Activated CD8-positive, alpha-beta memory T cell treated with anti-CD3 and anti-CD28 coated beads for 1 hour (primary cell): ENCODE measurements around the gene ZNF593.

Source experiments
- DNase-seq, 2 donors: peaks; one replicate each; pipeline ENCODE4 v3.0.0-alpha.2; 2020; ENCODE audit warnings: low read depth in 1 of 2; ENCODE audit errors: extremely low read depth in 1 of 2

The ZNF593 gene

DNA sequence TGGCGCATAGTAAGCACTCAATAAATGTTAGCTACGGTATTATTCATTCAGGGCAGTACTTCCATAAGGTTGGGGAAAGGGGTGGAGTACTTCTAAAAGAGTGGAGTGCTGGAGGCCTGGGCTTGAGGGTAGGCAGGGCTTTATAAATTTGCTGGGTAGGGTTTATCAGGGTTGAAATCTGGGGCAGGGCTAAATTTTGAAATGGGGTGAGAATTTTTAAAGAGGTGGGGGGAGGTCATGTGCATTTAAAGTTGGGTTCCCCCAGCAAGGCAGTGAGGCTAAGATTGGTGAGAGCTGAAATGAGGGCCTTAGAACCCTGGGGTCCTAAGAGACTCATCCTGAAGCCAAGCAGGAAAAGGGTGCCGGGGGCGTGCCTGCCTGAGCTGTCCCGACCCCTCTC, 30.7 kb downstream of the ZNF593 start:
- DNase-seq, result no peak

DNA sequence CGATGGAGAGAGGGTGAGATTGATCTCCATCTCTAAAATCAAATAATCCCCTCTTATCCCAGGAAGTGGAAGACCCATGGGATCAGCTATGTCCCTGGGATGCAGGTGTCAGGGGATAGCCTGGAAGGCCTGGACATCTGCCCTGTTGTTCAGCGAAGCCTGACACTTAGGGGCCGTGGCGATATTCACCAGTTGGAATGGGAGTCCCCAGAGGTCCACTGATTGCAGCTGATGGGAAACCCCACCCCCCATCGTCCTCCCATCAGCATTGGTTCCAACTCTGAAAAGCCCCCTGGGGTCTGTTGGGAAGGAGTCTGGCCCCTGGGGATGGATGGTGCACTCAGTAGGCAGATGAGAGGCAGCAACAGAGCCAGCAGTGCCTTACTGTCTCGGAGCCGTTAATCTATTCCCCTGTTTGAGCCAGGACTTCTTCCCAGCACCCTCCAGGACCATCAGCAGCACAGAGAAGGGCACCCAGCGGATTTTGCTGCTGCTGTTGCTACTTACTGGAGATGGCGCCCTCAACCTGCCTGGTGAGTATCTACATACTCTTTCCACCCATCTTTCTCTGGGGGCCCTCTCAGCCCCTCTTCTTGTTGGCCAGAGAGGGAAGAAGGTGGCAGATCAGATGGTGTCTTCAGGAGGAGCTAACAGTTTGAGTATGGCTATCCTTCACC, 34.1 kb downstream of the ZNF593 start:
- DNase-seq, result no peak

GRCh38 chr1:26210147-26210870, 40.6 kb downstream of the ZNF593 start:
- DNase-seq, result no peak

GRCh38 chr1:26212726-26213125, 43.0 kb downstream of the ZNF593 start:
- no peak for DNase-seq

DNA sequence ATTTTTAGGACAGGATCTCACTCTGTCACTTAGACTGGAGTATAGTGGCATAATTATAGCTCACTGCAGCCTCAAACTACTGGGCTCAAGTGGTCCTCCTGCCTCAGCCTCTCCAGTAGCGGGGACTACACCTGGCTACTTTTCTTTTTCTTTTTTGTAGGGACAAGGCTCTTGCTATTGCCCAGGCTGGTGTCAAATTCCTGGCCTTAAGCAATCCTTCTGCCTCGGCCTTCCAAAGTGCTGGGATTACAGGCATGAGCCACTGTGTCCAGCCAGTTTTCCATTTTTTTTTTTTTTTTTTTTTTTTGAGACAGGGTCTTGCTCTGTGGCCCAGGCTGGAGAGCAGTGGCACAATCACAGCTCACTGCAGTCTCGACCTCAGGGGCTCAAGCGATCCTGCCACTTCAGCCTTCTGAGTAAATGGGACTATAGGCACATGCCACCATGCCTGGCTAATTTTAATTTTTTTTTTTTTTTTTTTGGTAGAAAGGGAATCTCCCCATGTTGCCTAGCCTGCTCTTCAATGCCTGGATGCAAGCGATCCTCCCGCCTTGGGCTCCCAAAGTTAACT, 43.7 kb downstream of the ZNF593 start:
- no peak for DNase-seq

GRCh38 chr1:26215246-26215645, 45.5 kb downstream of the ZNF593 start:
- no peak for DNase-seq

DNA sequence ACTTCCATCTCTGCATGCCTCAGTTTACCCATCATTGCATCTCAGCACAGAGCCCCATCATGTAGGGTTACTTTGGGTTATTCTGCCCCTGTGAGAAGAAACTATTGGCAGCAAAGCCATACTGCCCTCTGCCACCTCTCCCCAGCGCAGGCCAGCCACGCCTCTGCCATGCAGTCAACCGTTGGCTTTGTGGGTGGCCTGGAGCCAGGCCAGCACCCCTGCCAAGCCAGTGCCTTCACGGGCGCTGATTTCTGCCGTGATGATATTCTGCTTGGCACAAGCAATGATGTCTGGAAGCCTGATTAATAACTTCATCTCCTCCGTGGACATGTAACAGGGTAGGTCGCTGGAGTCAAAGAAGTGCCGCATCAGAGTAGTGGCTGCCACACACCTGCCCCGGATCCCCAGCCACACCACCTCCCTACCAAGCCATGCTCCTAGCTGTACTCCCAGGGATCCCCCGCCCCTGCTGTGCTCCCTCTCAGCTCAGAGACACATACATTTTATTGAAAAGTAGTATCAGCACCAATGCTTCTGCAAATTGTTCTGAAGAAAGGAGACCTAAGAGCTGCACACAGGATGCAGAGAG, 49.3 kb downstream of the ZNF593 start:
- DNase-seq, result no peak
